GM21515 (cell line): Measurements from ENCODE around the gene TFEB.

Source experiments
- ATAC-seq: cut with Tn5 transposase; IDR thresholded peaks from one replicate; pipeline ENCODE4 v1.9.1; 2021; ENCODE audit not compliant: unreplicated experiment

The TFEB gene

GRCh38 chr6:41735427-41736185, at the start of gene TFEB:
Gene TFEB (minus strand): TSS chr6:41735608. CDS start chr6:41691213, 44,395 bp downstream.
- ATAC-seq: peak; percentile 48

DNA sequence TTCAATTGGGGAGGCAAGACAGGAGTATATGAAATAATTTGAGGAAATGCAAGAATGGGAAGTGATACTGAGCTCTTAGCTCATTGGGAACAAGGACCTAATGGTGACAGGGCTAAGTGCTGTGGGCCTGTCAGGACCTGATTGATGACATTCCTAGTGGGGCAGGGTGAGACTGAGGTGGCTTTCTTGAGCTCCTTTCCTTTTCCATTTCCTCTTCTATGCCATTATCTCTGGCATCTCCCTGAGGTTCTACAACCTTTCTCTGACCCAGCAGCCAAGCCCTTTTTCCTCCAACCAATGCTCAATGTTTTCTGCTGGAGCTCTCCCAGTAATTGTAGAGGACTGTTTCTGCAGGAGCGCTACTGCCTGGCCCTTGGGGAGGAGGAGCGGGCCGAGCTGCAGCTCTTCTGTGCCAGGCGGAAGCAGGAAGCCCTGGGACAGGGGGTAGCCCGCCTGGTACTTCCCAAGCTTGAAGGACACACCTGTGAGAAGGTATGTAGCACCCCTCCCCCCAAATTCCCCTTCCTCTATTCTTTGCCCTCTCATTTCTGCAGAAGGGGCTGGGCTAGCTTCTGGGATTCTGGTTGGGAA, 49.3 kb upstream of the TFEB start:
- ATAC-seq: no peak

- no peak for ATAC-seq
Measured at GRCh38 chr6:41783106-41783780, 47.8 kb upstream of the TFEB start.

- ATAC-seq: no peak
Measured at GRCh38 chr6:41781366-41781730, 45.9 kb upstream of the TFEB start.

DNA sequence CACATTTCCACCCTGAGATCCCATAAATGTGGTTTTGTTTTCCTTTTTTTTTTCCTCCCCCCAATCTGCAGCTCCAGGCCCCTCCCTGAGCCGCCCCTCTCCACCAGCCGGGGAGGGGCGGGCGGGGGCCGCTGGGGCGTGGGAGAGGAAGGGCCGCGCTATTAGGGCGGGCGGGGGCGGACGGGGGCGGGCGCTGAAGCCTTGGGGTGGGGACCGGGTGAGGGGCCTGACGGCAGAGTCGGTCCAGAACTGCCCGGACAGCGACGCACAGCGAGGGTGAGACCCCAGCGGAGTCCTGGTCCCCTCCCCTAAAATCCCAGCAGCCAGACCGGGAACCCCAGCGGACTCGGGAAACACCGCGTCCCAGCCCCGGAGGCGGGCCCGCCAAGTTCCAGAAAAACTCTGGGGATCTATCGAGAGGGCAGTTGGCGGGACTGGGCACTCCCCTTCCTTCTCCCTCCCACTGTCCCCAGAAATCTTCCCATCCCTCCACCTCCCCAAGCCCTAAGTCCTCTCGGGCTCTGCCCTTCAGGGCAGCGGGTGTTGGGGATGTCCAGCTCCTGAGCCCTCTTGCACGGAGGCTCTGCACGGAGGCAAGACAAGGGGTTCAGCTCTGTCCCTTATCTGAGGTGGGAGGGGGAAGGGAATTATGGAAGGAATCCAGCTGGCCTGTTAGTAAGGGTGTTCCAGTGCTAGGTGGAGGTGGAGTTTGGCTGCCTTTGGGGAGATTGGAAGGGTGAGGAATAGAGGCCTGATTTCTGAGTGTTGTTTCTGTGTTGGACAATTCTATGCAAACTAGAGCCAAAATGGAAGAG, 45.4 kb upstream of the TFEB start, which contains the start of gene PRICKLE4:
Gene PRICKLE4 (plus strand): TSS at position 232 of the 815 bp plus-strand sequence. CDS start 2,692 bp downstream, outside the sequence.
- no peak for ATAC-seq

GRCh38 chr6:41779788-41780550, 44.6 kb upstream of the TFEB start, which contains the start of gene FRS3:
Gene FRS3 (minus strand): TSS chr6:41779900. CDS start chr6:41776987, 2,913 bp downstream.
- ATAC-seq: peak; percentile 86

GRCh38 chr6:41779336-41779735, 43.9 kb upstream of the TFEB start:
- peak; percentile 2 for ATAC-seq

DNA sequence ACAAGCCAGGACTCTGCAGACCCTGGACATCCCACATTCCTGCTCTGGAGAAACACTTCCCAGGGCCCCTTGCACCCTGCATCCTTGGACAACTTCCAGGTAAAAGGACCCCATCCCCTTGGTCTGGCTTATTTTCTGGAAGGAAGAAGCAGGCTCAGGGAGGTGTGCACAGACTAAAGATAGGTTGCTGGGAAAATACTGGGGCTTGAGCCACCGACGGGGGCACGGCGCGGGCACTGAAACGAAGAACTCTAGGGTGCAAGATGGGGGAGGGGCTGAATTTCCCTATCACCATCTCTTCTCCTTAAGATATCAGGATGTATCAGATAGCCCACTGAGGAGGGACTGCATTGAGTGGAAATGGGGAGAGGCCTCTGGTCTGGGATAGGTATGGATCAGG, 43.5 kb upstream of the TFEB start:
- ATAC-seq: no peak

GRCh38 chr6:41777551-41778285, 42.3 kb upstream of the TFEB start:
- ATAC-seq: no peak

GRCh38 chr6:41775293-41775882, 40.0 kb upstream of the TFEB start:
- ATAC-seq: no peak

GRCh38 chr6:41774841-41775240, 39.4 kb upstream of the TFEB start:
- ATAC-seq: no peak

DNA sequence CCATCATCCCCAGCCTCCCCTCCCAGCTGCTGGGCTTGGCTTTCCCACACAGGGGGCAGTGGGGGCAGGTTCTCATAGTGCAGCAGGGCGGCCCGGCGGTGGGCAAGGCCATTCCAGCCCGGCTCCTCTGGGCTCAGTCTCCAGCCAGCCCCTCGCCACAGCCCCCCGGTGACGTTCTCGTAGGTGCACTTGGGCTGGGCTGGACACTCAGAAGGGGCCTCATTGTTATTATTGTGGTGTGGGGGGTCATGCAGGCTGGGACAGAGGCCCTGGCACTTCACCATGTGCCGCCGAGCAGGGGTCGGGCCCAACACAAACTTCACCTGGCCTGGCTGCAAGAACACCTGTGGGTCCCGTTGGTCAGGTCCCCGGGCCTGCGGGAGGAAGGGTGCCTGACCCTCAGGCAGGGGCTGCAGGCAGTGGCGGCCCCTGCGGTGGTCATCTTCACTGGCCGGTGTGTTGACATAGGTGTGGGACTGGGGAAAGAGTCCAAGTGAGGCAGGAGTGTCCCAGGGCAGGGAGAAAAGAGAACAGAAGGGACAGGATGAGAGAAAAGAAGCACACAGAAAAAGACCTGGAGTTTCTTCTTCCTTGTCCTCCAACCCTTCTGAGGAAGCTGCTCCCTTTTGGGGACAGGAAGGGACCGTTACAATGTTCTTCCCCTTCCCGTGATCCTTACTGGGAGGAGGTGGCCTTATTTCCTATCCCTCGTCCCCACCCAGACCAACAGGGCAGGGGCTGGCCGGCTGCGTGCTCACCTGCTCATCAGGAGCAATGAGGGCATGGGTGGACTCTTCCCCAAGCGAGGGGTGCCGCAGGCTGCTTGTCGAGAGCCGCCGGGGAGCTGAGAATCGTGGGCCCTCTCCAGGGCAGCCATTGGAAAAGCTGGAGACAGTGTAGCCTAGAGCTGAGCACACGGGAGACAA, 35.9 kb upstream of the TFEB start:
- no peak for ATAC-seq

DNA sequence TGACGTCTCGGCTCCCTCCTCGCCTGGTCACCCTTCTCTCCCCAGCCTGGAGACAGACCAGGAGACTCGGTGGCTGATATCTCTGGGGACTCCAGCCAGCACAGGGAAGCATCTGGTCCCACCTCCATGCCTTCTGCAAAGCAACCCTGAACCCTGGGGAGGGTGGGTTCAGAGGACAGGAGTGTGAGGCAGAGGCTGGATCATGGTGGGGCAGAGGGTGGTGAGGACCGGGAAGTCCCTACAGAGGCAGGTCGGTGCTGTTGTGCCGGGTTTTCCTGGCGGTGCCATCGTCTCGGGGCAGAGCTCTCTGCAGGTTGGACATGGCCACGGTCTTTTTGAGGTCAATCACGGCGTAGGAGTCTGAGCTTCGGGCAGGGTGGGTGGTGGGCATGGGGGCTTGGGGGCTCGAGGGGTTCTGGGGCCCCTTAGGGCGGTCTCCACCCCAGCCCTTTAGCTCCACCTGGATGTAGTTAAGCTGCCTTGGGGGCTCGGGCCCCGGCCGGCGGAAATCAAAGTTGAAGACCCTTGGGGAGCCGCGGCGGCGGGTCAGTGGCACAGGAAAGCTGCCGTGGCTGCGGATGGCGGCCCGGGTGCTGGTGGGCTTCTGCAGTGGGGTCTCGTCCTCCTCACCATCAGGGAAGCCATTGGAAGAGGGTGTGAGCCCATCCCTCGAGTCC, 35.1 kb upstream of the TFEB start:
- ATAC-seq: no peak

GRCh38 chr6:41769376-41769775, 34.0 kb upstream of the TFEB start:
- no peak for ATAC-seq

DNA sequence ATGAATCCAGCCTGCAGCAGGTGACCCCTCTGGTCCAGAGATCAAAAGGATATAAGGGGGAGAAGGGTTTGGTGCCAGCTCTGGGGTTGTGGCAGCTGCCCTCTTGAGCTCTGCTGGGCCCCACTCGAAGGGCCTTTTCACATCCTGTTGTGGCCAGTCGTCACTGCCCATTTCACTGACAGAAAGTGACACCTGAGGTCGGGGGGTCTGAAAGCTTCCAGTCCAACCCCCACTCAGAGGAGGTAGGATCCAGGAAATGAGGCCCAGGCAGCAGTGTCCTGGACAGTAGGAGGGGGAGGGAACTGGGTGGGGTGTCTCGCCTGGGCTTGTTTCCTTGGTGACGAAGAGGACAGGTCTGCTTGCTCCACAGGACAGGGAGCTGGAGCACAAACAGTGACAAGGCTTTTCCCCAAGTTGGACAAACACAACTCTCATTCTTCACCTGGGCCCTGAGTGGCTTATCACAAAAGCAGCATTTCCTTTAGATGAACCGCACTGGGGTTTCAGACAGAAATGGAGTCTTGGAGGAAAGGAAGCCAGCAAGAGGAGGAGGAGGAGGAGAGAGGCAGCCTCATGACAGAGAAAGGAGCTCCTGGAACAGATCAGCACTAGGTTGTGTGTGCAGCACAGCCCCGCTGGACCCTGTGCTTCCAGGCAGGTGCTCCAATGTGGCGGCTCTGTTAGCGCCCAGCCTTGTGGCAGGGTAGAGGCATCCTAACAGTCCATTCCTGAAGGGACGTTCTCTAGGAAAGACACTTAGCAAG, 33.3 kb upstream of the TFEB start:
- ATAC-seq: no peak

DNA sequence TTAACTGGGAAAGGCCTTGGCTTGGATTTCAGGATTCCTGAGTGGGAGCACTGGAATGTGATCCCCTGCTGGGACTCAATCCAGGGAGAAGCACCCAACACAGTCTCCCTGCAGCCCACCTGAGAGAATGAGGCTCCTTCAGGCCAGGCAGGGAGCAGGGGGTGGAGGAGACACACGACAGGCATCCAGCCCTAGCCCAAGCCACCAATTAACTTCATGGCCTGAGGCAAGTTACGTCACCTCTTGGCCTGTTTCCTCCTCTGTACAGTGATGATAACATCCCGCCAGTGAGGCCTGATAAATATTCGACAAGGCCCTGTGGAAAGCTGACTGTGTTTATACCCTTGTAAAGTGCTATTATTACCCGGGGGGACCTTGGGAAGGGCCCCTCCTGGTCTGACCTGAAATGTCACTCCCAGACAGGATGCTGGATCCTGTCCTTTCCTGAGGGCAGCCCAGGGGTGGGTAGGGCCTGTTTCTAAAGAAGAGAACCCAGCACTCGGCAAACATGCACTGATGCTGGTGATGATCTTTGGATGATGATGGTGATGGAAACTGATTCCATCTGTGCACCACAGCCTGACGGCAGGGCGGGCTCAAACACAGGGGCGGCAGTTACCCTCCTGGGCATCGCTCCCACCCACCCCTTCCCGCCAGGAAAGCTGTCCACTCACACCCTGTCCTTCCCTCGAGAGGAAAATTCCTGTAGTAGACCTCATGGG, 31.9 kb upstream of the TFEB start:
- no peak for ATAC-seq
